GM18520 (cell line): ENCODE measurements around the gene TSPAN9.

Experiments
- ATAC-seq: cut with Tn5 transposase; IDR thresholded peaks from one replicate; pipeline ENCODE4 v1.9.1; 2021; ENCODE audit not compliant: unreplicated experiment

TSPAN9 gene

DNA sequence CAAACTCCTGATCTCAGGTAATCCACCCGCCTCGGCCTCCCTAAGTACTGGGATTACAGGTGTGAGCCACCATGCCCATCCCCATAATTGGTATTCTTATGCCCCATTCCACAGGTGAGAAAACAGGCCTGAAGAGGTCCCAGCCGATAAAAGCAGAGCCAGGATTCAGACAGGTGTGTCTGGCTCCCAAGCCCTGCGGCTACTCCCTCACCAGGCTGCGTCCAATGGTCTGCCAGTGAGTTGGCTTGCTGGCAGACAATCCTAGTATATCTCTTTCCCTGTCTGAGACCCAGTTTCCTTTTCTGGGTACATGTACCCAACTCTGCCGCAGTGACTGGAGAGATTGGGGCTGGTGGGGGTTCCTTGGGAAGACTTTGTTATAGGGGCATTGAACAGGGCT, 1.9 kb upstream of the TSPAN9 start:
- no peak for ATAC-seq

DNA sequence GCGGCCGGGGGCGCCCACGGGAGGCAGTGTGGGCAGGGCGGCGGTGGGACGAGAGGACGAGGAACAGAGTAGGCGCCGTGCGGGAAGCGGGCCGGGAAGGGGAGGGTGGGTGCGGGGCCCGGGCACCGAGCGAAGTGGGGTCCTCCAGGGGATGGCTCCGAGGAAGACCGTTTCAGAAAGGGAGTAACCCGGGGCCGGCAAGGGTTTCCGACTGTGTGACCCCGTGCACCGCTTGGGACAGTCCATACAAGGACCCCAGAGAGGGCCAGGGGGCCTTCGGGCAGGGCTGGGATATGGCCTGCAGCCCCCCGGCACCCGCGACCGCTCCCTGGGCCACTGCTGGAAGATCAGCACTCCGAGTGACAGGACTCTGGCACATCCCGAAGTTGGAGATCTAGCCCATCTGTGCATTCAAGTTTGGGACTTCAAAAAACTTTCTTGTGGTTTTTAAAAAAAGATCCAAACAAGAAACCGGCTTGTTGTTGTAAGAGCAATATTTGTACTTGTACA, 448 bp downstream of the TSPAN9 start:
- no peak for ATAC-seq

DNA sequence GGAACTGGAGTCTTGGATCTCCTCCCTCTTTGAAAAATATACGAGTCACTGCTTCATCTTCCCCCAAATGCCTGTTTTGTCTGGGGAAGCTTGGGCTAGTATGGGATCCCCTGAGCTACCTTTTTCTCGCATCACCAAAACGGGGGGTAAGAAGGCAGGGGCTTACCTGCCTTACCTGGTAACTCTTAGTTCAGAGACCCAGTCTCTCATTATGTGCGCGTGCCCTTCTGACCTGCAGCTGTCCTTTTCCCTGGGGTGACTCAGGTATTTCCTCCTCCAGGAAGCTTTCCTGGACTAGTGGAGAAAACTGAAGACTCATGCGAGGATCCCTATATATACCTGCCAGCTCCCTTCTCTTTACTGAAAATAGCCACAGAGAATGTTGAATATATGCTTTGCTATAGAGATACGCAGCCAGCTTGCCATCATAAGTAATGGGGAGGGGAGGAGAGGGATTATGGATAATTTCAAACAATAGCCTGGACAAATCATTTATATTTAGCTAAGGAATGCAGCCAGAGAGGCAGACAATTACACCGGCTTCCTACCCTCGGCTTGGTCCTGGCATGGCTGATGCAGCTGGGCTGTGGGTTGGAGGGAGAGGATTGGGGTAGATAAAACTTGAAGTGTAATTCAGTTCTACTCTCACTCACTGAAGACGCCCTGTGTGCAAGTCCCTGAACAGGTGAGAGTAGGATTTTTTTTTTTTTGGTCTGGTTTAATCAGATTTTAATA, 1.1 kb downstream of the TSPAN9 start:
- no peak for ATAC-seq

DNA sequence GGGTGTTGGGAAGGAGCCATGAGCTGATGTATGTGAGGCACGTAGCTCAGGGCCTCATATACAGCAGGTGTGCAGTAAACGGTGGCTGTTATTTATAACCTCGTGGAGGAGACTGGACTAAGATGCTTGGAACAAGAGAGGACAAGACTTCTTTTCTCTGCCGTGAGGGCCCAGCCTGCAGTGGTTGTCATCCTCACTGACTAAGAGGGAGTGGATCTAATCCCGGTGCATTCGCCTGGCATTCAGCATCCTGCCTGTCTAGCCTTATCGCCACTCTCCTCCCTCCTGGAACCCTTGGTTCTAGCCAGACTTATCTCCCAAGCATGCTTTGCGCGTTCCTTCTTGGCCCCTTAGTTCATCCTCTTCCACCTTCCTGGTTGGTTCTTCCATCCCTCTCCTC, 3.9 kb downstream of the TSPAN9 start:
- ATAC-seq, result no peak

DNA sequence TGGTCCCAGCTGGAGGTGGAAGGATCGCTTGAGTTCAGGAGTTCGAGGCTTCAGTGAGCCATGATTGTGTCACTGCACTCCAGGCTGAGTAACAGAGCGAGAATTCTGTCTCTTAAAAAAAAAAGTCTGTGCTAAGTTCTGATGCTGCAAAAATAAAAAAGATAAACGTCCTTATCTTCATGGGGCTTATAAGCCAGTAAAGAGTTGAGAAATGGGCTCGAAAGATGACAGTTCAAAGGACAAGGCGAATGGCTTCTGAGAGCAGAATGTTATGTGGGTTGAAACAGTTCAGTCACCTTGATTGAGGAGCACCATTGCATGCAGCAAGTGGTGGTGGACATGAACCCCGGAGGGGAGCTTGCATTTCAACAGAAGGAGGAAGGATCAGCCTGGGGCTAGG, 4.7 kb downstream of the TSPAN9 start:
- no peak for ATAC-seq

DNA sequence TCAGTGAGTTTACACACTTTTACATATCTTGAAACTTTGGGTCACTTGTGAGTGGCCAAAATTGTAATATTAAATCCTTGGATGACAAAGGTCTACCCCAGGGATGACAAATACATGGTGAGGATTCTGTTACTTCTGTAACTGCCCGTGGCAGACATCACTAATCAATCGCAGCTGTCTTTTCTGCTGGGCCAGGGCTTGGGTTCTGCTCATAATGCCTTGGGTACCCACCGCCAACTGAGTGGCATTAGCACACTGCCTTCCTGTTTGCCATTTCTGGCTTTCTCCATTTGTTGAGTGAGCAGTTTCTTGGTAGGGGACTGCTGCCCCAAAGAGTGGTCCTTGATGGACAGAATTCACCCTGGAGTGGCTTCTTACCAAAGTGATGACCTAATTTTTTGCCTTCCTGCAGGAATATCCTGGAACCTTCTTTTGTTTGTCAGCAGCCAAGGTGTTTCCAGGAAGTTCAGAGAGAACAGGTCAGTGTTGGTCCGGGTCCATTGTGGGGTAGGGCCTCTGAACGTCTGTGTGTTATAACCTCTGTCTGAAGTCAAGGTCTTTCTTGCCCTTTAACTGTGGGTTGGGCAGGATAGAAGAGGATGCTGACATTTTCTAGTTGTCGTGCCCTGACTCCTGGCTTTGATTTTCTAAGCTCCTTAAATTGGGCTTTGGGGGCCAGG, 6.2 kb downstream of the TSPAN9 start:
- no peak for ATAC-seq

DNA sequence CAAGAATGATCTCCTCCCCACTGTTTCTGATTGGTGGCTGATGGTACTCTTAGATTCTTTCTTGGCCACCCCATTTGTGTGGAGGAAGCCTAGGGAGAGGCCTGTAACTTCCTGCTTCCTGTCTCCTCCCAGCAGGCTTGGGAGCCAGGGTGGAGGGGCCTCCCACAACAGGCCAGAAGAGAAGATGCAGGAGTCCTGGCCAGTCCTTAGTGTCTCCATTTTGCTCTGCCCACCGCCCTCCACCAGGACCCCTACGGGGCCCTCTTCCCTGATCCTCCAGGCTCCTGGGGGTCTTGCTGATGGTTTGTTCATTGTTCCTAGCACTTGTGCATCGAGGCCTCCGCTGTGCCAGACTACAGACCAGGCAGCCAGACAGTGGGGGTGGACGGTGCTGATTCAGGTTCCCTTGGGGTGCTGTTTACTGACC, 6.8 kb downstream of the TSPAN9 start:
- ATAC-seq, result no peak

DNA sequence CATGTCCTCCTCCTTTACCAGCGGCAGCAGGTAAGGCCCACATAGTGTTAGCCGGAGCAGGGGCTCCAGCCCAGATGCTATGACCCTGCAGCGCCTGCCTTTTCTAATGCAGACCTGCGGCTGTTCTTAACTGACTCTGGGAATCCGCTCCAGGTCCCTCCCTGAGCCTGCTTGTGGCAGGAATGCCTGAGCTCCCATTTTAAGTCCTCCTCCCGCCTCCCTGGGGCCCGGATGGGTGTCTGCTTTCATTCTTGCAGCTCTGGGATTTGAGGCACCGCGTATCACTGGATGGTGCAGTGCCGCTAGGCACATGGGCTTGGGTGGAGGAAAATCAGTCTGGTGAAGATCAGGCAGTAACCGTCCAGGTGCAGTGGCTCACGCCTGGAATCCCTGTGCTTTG, 7.6 kb downstream of the TSPAN9 start:
- ATAC-seq, result no peak

DNA sequence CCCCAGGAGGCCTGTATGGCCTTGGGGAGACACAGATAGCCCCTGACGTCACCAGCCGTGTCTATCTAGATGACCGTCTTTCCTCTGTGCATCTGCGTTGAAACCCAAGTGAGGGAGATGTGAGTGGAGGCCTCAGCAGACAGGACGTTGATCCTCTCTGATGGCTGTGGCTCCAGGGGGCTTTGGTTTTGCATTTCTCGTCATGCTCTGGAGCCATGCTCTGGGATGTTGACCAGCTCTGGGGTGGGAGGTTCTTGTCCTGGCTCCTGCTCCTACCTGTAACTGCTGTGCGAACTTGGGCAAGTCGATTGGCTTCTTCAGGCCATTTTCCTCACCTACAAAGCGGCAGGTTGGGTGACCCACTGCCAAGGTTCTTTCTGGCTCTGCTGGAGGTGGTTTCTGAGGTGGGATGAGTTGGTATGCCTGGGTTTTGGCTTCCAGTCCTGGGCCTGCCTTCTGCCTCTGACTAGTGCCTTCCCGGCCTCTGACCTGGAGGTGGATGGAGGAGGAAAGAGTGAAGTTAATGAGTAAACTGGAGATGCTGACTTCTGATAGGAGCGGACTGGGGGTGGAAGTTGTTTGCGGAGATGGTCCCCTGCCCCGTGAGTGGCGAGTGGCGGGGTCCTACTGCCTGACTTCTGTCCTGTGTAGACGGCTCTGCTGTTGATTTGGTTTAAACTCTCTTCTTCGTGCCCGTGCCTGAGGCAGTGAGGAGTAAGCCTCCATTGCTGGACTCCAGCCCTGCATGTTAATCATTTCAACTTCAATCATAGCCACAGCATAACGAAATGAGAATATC, 8.4 kb downstream of the TSPAN9 start:
- ATAC-seq, result no peak

DNA sequence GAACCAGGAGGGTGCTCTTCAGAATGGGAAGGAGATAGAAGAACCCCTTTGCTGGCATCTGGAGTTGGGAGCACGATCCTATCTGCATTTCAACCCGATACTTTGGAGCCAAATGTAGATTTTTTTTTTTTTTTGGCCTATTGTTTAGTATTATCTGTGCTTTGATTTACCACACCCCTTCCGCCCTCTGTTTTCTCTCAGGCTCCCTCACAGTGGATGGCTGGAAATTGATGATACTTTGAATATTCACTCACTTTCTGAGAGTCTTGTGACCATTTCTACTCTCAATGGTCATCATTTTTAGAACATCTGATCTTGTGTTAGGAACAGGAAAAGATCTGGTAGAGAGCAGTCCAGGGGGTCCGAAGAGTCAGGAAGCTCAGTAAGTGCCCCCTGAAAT, 9.0 kb downstream of the TSPAN9 start:
- no peak for ATAC-seq

DNA sequence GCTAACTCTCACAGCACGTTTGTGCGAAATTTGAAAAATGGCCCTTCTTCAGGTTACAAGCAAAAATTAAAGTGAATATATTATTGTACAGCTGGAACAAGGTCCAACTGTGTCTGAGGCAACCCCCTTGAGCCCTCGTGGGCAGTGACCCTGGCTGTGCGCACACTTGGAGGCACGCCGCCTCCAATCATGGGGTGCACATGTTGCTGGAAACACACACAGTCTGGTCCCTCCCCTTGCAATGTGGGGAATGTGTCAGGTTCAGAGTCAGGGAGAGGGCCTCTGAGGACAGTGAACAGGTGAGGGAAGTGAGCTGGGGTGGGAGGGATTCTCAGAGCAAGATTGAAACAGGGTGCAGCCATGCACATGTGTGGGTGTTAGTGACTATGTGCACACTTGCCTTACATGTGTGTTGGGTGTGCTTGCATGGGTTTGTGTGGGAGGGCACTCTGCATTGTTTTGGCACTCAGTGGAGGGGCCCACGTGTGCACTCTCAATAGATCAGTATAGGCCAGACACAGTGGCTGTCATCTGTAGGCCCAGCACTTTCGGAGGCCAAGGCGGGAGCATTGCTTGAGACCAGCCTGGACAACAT, 9.6 kb downstream of the TSPAN9 start:
- ATAC-seq, result no peak

DNA sequence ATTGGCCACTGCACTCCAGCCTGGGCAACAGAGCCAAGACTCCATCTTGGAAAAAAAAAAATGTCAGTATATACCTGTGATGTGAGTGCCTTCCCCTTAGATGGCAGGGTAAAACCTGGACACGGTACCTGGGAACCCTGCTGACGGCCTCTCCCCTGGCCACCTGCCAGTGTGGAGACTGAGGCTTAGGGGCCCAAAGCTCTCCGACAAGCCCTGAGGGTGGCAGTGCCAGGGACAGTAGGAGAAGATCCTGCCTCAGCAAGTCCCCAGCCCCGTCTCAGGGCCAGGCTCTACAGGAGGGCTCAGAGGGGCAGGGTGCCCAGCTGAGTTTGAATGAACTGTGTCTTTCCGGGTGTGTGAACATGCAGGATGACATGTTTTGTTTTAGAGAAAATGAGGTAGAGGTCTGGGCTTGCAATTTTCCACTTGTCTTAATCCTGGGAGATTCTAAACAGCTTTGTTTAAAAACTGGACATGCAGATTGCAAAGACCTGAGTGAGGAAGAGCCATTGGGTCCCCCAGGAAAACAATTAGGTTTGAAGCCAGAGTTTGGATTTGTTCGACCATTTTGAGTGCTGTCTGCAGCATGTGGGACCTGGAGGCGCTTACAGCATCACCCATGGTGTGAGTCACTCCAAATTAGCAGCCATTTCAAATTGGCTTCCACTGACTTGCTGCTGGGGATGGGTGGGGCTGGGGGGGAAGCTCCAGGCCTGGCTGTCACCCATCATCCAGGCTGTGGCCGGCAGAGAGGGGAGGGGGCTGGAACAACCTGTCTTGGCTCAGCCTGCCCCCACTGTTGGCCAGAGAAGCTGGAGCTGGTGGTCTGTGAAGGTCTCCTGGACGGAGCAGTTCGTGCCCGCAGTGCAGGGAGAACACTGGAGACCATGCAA, 10.8 kb downstream of the TSPAN9 start:
- no peak for ATAC-seq

DNA sequence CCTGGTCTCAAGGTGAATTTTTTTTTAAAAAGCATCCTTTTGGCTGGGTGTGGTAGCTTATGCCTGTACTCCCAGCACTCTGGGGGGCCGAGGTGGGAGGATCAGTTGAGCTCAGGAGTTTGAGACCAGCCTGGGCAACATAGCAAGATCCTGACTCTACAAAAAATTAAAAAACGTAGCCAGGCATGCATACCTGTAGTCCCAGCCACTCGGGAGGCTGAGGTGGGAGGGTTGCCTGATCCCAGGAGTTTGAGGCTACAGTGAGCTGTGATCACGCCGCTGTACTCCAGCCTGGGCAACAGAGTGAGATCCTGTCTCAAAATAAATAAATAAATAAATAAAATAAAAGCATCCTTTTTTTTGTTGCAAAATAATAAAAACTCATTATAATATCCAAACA, 12.4 kb downstream of the TSPAN9 start:
- no peak for ATAC-seq

DNA sequence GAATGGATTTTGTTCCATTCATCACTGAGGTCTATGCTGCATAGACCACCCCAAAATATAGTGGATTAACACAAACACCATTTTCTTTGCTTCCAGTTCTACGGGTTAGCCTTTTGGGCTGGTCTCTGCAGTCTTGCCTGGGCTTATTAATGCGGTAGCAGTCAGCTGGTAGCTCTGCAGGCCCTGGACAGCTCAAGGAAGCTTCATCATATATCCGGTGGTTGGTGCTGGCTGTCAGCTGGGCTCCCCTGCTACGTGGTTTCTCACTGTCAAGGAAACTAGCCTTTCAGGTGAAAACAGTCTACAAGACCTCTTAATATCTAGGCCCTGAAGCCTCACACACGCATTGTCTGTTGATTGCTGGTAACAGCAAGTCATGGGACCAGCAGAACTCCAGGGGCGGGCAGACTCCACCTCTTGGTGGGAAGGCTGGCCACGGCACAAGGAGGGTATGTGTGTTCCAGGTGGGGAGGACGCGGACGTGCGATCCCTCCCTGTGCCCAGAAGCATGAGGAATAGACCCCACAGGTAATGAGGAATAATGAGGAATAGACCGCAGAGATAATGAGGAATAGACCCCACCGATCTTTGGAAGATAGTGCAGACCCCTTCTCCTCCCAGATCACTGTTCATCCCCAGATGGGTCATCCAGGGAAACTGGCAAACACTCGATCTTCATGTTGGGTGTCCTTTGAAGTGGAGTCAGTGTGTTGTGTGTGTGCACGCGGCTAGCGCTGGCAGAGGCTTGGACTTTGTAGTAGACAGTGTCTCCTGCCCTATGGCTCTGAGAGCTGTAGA, 13.3 kb downstream of the TSPAN9 start:
- no peak for ATAC-seq

DNA sequence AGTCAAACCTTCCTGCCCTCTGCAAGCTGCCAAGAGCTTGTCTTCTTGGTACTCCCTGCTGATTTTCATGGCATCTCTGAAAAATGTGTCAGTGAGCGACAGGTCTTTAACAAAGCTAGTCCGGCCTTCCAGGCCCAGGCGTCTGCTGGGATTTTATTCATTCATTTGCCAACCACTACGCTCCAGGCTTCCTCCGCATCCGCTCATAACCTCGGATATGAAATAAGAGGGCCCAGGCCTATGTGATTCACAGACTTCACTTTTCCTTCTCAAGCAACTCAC, 13.8 kb downstream of the TSPAN9 start:
- ATAC-seq, result no peak

DNA sequence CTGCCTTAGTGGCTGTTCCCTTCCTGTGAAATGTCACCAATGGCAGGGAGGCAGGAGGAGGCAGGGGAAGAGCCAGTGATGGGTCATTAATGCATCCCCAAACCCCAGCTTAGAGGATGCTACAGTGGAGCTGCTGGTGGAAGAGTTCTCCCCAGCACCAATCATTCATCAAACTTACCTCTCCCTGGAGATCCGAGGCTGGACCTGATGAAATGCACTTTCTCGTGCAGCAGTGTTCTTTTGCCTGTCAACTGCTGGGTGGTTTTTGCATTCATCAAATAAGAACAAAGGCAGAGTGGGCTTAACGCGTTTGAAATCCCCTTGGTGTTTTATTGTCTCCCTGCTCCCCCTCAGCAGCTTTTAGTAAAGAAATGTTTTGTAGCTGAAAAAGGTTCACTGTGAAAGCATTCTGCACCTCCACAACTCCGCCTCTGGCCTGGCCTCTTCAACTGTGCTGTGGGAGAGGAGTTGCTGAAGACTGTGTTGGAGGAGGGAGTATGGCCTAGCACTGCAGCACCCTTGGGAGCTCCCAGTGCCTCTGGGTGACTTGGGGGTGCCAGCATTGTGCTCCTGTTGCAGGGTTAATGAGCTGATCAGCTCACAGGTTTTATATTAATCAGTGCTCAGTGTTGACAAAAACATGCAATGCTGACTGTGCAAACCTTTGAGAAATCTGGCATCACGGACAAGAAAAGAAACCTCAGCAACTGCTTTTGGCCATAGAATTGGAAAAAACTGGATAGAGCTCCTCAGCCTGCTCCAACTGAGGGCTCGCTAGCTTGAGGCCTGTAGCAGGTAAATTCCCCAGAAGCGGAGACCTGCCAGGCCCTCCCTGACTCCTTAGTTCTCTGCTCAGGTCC, 14.4 kb downstream of the TSPAN9 start:
- ATAC-seq, result no peak

DNA sequence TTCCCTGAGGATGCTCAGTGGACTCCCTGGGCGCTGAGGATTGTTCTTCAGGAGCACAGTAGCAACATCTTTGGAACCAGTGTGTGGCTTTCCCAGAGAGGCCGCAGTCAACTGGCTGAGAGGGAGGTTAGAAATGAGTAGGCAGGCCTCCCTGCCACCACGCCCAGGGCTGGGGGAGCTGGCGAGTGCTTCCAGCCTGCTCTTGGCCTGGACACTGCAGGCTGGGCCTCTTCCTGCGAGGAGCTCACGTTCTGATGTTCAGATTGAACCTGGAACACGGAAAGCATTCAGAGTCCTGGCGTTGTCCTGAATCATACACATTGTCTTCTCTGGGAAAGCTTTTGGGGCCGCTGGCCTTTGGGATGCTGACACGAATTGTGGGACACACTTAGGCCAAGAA, 15.6 kb downstream of the TSPAN9 start:
- no peak for ATAC-seq

DNA sequence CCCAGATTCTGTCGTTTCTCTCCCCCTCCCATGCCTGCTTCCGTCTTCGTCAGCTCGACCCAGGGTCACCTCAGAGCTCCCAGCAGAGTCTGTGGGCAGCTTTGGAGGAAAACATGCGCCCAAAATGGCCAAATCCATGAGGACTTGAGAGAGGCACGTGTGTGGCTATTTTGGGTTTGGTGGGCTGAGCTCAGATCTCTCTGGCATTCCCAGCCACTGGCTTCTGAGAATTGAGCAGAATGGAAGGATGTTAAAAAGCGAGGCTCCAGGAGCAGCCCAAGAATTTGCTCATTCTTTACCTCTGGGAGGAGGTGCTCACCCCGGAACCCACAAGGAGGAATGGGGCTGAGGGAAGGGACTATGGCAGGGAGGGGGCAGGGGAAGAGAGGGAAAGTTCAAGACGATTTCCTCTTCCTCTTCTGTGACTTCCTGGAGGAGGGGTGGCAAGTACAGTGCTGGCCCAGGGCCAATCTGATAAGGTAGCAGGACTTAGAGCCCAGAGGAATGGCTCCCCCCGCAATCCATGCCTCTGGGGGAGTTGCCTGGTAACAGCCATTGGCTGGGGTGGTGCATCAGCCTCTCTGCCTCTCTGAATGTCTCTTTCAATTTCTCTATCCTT, 20.1 kb downstream of the TSPAN9 start:
- no peak for ATAC-seq
